Testis (tissue), 3 donors: ENCODE measurements around the gene COBL. TPM values are rescaled to one million over a fixed set of nuclear protein-coding genes. Genes with fewer than 3 reads are reported as not detected.

Source experiments
- DNase-seq: peaks from one replicate; pipeline ENCODE4 v3.0.0-alpha.2; 2019
- H3K27ac ChIP-seq, 2 donors: fragments of 200-600 bp; sonication (generic); one replicate each; pipeline ENCODE4 v1.5.1; 2019
- H3K27me3 ChIP-seq: fragments of 200-600 bp; sonication (generic); one replicate; pipeline ENCODE4 v1.5.1; 2019
- H3K36me3 ChIP-seq: fragments of 200-600 bp; sonication (generic); one replicate; pipeline ENCODE4 v1.5.1; 2017; ENCODE audit warnings: low read depth; ENCODE audit errors: missing control alignments
- H3K4me1 ChIP-seq: fragments of 200-600 bp; sonication (generic); one replicate; pipeline ENCODE4 v1.5.1; 2019
- H3K4me3 ChIP-seq, 2 donors: fragments of 200-600 bp; sonication (generic); one replicate each; pipeline ENCODE4 v1.5.1; 2017 to 2019
- H3K9me3 ChIP-seq: fragments of 200-600 bp; sonication (generic); one replicate; pipeline ENCODE4 v1.5.1; 2017
- POLR2A ChIP-seq: fragments of 450-650 bp; IDR thresholded peaks from one replicate; pipeline ENCODE4 v1.6.1; 2017; ENCODE audit warnings: antibody characterized with exemption, mild to moderate bottlenecking, moderate library complexity
- WGBS, 2 donors: methylation state at CpG; one replicate each; pipeline ENCODE4 v1.1.5; 2018; 5-methylcytosine and 5-hydroxymethylcytosine counted together
- intact Hi-C: fragments of 100-400 bp; cut with DNase I; formaldehyde crosslinking; loops from one replicate; pipeline ENCODE4 v1.15.1; 2023; ENCODE audit warnings: low total_unique reads
- polyA plus RNA-seq: library from polyadenylated mRNA; stranded (reverse); fragments of 350-450 nt; fragmentation: Illumina TruSeq; extraction: RNeasy Lipid Tissue Mini Kit (QIAGEN cat#74804); gene quantifications from one replicate; pipeline ENCODE4 v1.2.3, GENCODE V29; 2014; ENCODE audit warnings: low read depth, low replicate concordance; ENCODE audit not compliant: insufficient read depth
- total RNA-seq, 2 donors: library from RNA; depleted of rRNA; stranded (reverse); fragments of >200 nt; gene quantifications; one replicate each; pipeline ENCODE4 v1.2.3, GENCODE V29; 2016
- TF ChIP-seq, protein P1 (sequence below), 3 experiments: fragments of 450-650 bp in 2 of 3; fragments of 200-600 bp in 1 of 3; sonication (generic) in 1 of 3; IDR thresholded peaks; one replicate each; pipeline ENCODE4 v1.5.1; 2016 to 2019; ENCODE audit warnings: antibody characterized with exemption in 3 of 3, mild to moderate bottlenecking in 2 of 3, moderate library complexity in 1 of 3

COBL gene
- total and polyA plus RNA-seq, 3 donors from 2014 or later, result 9.2 to 14.8 (median 12.3) TPM

DNA sequence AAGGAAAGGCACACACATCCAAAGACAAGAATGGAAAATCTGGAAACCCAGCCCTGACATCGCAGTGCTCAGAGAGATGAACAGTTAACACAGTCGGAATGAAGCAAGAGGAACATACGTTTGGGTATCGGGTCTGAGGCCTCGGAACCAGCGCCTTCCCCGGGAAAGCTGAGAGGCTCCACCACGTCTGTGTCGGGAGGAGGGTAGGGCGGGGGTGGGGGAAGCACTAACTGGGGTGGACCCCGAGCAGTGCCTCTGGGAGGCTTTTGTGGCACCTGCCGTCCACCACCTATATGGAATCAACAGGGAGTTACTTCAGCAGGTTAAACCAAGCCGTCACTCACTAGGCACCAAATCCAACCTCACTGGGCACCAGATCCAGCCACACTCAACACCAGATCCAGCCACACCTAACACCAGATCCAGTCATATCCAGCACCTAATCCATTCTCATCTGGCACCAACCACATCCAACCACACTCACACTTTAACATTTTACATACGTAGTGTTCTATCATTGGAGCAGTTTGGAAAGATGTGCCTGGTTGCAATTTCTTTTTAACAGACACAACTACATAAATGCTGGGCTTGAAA lies 233.6 kb downstream of the COBL start:
- H3K4me3 ChIP-seq, result no peak overlapping the region
- H3K4me1 ChIP-seq, result no peaks in the 10 kb centered on the region
- no peaks in the 10 kb centered on the region for H3K9me3 ChIP-seq
- no peaks in the 10 kb centered on the region for H3K36me3 ChIP-seq
- no peak for DNase-seq
- H3K27me3 ChIP-seq, result no peaks in the 10 kb centered on the region
- no peak overlapping the region for H3K27ac ChIP-seq
- TF ChIP-seq POLR2A, result no peak
- TF ChIP-seq, protein P1, sequence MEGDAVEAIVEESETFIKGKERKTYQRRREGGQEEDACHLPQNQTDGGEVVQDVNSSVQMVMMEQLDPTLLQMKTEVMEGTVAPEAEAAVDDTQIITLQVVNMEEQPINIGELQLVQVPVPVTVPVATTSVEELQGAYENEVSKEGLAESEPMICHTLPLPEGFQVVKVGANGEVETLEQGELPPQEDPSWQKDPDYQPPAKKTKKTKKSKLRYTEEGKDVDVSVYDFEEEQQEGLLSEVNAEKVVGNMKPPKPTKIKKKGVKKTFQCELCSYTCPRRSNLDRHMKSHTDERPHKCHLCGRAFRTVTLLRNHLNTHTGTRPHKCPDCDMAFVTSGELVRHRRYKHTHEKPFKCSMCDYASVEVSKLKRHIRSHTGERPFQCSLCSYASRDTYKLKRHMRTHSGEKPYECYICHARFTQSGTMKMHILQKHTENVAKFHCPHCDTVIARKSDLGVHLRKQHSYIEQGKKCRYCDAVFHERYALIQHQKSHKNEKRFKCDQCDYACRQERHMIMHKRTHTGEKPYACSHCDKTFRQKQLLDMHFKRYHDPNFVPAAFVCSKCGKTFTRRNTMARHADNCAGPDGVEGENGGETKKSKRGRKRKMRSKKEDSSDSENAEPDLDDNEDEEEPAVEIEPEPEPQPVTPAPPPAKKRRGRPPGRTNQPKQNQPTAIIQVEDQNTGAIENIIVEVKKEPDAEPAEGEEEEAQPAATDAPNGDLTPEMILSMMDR (IDR thresholded peaks at IDR 0.05), result no peak
- WGBS, 2 donors, result 86 to 96% methylated on average over 13 to 14 of the region's 14 CpGs
- intact Hi-C loops, result no loop called here

DNA sequence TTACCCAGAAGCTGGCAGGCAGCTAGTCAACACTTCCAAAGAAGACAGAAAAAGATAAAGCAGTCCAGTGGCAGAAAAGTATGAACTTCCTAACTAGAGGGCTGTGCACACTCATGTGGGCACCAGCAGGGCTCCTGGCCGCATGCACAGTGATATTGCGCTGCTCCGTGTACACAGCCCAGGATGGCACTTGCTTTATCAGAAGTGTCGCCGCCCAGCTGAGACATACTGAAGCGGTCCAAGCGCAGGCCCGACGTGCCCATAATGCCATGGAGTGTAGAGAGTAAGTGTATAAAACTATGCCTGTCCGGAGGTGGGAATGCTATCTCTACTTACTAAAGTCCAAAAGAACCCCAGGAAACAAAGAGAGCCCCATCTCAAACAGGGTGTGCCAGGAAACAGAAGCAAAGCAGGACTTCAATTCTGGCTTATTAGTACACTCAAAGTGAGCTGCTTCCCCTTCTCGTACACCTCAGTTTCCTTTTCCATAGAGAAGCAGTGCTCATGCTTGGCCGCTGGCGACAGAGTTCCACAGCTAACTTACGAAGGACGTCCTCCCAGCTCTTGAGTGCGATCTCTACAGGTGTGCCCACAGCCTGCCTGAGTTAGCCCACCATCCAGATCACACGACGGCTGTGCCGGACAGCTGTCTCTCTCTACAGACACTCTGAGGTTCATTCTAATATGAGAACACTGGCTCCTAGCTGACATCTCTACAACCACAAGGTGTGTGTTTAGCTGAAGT lies 234.3 kb downstream of the COBL start:
- Histone ChIP-seq H3K27ac (no peak overlapping the region), H3K4me3 (no peak overlapping the region), H3K27me3 (no peaks in the 10 kb centered on the region), H3K36me3 (no peaks in the 10 kb centered on the region), H3K9me3 (no peaks in the 10 kb centered on the region), H3K4me1 (no peaks in the 10 kb centered on the region)
- intact Hi-C loops, result no loop called here
- 88% methylated on average over 19 of the region's 19 CpGs for WGBS, 2 donors
- no peak for TF ChIP-seq POLR2A
- TF ChIP-seq, protein P1 (IDR thresholded peaks at IDR 0.05), result no peak
- DNase-seq, result no peak

DNA sequence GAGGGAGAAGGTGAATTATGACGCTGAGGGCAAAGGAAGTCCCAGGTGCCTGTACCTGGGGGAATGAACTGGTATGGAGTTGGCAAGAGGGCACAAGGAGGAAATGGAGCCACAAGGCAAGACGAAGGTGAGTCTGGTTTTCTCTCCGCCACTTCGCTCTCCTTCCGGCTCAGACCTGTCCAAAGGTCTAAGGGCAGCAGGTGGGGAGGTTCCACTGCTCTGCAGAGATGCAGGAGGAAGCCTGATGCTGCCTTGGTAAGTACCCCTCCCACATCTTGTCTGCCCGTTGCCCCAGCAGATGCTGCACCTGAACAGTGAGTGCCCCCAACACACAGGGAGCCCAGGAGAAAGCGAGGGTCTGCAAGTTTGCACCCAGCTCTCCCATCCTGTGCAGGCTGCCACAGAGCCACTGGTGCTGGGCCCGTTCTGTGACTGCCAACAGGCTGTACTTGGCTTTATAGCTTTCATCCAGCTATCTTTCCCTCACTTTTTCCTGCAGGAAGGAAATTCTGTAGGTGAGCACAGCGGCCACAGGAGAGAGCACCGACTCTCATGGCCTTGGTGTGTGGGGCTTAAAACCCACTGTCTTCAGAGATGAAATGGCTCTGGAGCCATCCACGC lies 235.2 kb downstream of the COBL start:
- TF ChIP-seq, protein P1 (IDR thresholded peaks at IDR 0.05), result no peak
- no peak for TF ChIP-seq POLR2A
- no peak overlapping the region for H3K4me3 ChIP-seq
- no peaks in the 10 kb centered on the region for H3K36me3 ChIP-seq
- H3K27me3 ChIP-seq, result no peaks in the 10 kb centered on the region
- WGBS, 2 donors, result 70 to 76% methylated on average over 7 to 11 of the region's 11 CpGs
- no peak overlapping the region for H3K27ac ChIP-seq
- intact Hi-C loops, result no loop called here
- H3K4me1 ChIP-seq, result no peaks in the 10 kb centered on the region
- no peak for DNase-seq
- H3K9me3 ChIP-seq, result no peaks in the 10 kb centered on the region

DNA sequence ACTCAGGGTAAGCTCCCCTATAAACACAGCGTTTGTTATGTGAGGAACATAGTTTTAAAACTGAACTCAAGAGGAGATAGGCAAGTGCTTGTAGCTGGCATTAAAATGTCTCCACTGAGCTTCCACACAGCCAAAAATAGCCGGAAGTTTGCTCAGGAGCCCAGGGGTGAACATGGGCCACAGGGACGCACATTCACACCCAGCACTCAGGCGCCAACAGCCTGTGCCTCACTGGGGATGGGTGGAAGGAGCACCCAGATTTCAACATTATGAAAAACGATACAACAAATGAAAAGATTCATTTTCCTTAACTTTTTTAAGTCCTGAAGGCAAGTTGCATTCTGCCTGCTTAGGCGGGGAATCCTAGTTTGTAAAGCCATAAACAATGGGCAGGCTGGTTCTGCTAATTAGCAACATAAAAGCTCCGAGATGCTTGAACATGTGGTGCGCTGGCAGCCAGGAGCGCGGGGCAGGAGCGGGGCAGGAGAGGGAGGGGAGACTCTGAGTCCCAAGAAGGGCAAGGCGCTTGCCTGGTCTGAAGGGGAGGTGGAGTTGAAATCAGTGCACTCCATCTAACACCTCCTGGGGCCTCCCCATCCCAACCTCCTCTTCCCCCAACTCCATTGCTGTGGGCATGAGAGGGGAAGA lies 235.9 kb downstream of the COBL start:
- no peak for DNase-seq
- Histone ChIP-seq H3K4me1 (no peaks in the 10 kb centered on the region), H3K4me3 (no peak overlapping the region), H3K27ac (no peak overlapping the region), H3K27me3 (no peaks in the 10 kb centered on the region), H3K36me3 (no peaks in the 10 kb centered on the region), H3K9me3 (no peaks in the 10 kb centered on the region)
- intact Hi-C loops, result no loop called here
- WGBS, 2 donors, result 54 to 57% methylated on average over 12 of the region's 12 CpGs
- TF ChIP-seq POLR2A, result no peak

DNA sequence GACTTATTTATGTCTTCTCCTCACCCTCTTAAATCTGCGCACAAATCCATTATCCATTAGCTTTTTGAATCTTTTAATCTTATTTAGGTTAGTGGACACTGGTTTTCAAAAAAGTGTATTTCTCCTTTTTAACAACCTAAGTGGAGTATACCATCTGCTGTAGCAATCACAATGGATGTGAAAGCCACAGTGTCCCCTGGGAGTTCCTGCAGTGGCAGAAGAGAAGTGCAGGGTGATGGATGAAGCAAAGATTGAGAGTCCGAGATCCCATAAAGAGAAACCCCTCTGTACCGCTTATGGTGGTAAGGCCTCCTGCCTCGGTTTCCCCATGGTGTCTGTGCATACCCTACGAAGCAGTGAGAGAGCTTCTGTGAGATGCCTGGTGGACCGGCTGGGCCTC lies 236.4 kb downstream of the COBL start:
- Histone ChIP-seq H3K4me3 (no peak overlapping the region), H3K36me3 (no peaks in the 10 kb centered on the region), H3K27me3 (no peaks in the 10 kb centered on the region), H3K27ac (no peak overlapping the region), H3K4me1 (no peaks in the 10 kb centered on the region), H3K9me3 (no peaks in the 10 kb centered on the region)
- intact Hi-C loops, result no loop called here
- no peak for DNase-seq
- WGBS, 2 donors, result 87 to 93% methylated on average over 6 of the region's 6 CpGs
- TF ChIP-seq POLR2A, result no peak
- TF ChIP-seq, protein P1 (IDR thresholded peaks at IDR 0.05), result no peak
